KOPT-K1 (cell line): Measurements from ENCODE around the gene WDR72.
"Not testable (repeated sequence)": the region's sequence is repeated elsewhere in the genome, so short reads cannot be mapped to it uniquely, and the experiment has no call there.

ENCODE experiments used
- H3K27ac ChIP-seq: fragments of 200-600 bp; sonication (generic); 2 replicates; pipeline ENCODE4 v1.5.1; 2016; ENCODE audit warnings: antibody characterized with exemption, mild to moderate bottlenecking, low read depth, low read length; ENCODE audit not compliant: poor library complexity, severe bottlenecking
- H3K36me3 ChIP-seq: fragments of 200-600 bp; sonication (generic); 2 replicates; pipeline ENCODE4 v1.5.1; 2017; ENCODE audit warnings: antibody characterized with exemption, mild to moderate bottlenecking, low read length, moderate library complexity; ENCODE audit not compliant: insufficient read depth
- H3K9me3 ChIP-seq: fragments of 200-600 bp; sonication (generic); 2 replicates; pipeline ENCODE4 v1.5.1; 2017; ENCODE audit warnings: antibody characterized with exemption, low read length, mild to moderate bottlenecking; ENCODE audit not compliant: insufficient read depth, poor library complexity, severe bottlenecking

The WDR72 gene

GRCh38 chr15:53739651-53740050 lies 19.8 kb downstream of the WDR72 start:
- H3K27ac ChIP-seq, result no peak overlapping the region
- H3K36me3 ChIP-seq, result no peaks in the 10 kb centered on the region
- no peaks in the 10 kb centered on the region for H3K9me3 ChIP-seq

- no peaks in the 10 kb centered on the region for H3K36me3 ChIP-seq
- no peaks in the 10 kb centered on the region for H3K9me3 ChIP-seq
- no peak overlapping the region for H3K27ac ChIP-seq
These were observed 20.3 kb downstream of the WDR72 start for GRCh38 chr15:53739187-53739586.

GRCh38 chr15:53721334-53722087 lies 38.0 kb downstream of the WDR72 start:
- H3K27ac ChIP-seq, result no peak overlapping the region

GRCh38 chr15:53716909-53717876 lies 42.3 kb downstream of the WDR72 start:
- Histone ChIP-seq H3K36me3 (no peaks in the 10 kb centered on the region), H3K9me3 (no peaks in the 10 kb centered on the region), H3K27ac (no peak overlapping the region)

More at GRCh38 chr15:53721334-53722087, 38.0 kb downstream of the WDR72 start:
- Histone ChIP-seq H3K9me3 (no peaks in the 10 kb centered on the region), H3K36me3 (no peaks in the 10 kb centered on the region)

- H3K36me3 ChIP-seq, result no peaks in the 10 kb centered on the region
- H3K27ac ChIP-seq, result no peak overlapping the region
- no peaks in the 10 kb centered on the region for H3K9me3 ChIP-seq
These were observed 46.2 kb downstream of the WDR72 start for GRCh38 chr15:53713218-53713617.

- Histone ChIP-seq H3K9me3 (no peaks in the 10 kb centered on the region), H3K27ac (no peak overlapping the region), H3K36me3 (no peaks in the 10 kb centered on the region)
These were observed 48.6 kb downstream of the WDR72 start for GRCh38 chr15:53710906-53711305.

- Histone ChIP-seq H3K9me3 (no peaks in the 10 kb centered on the region), H3K36me3 (no peaks in the 10 kb centered on the region), H3K27ac (no peak overlapping the region)
These were observed 49.6 kb downstream of the WDR72 start for GRCh38 chr15:53709821-53710220.

- H3K36me3 ChIP-seq, result no peaks in the 10 kb centered on the region
- H3K9me3 ChIP-seq, result no peaks in the 10 kb centered on the region
- no peak overlapping the region for H3K27ac ChIP-seq
These were observed 64.1 kb downstream of the WDR72 start for GRCh38 chr15:53695365-53695764.

GRCh38 chr15:53694476-53694874 lies 65.0 kb downstream of the WDR72 start:
- Histone ChIP-seq H3K36me3 (no peaks in the 10 kb centered on the region), H3K9me3 (no peaks in the 10 kb centered on the region), H3K27ac (no peak overlapping the region)

GRCh38 chr15:53693729-53694475 lies 65.6 kb downstream of the WDR72 start:
- Histone ChIP-seq H3K9me3 (no peaks in the 10 kb centered on the region), H3K36me3 (no peaks in the 10 kb centered on the region), H3K27ac (no peak overlapping the region)

GRCh38 chr15:53684162-53684561 lies 75.3 kb downstream of the WDR72 start:
- not testable (repeated sequence) for H3K27ac ChIP-seq, H3K36me3 ChIP-seq, H3K9me3 ChIP-seq

GRCh38 chr15:53681056-53681455 lies 78.4 kb downstream of the WDR72 start:
- H3K9me3 ChIP-seq, result no peaks in the 10 kb centered on the region
- H3K36me3 ChIP-seq, result no peaks in the 10 kb centered on the region
- no peak overlapping the region for H3K27ac ChIP-seq

- H3K36me3 ChIP-seq, result no peaks in the 10 kb centered on the region
- no peaks in the 10 kb centered on the region for H3K9me3 ChIP-seq
- H3K27ac ChIP-seq, result no peak overlapping the region
These were observed 83.6 kb downstream of the WDR72 start for GRCh38 chr15:53675832-53676231.

- Histone ChIP-seq H3K27ac (no peak overlapping the region), H3K9me3 (no peaks in the 10 kb centered on the region), H3K36me3 (no peaks in the 10 kb centered on the region)
These were observed 87.9 kb downstream of the WDR72 start for GRCh38 chr15:53671545-53671944.

- Histone ChIP-seq H3K36me3 (no peaks in the 10 kb centered on the region), H3K27ac (no peak overlapping the region), H3K9me3 (no peaks in the 10 kb centered on the region)
These were observed 88.8 kb downstream of the WDR72 start for GRCh38 chr15:53670701-53671100.
